ENCODE data around the gene RFX4.

GRCh38 chr12:106680280-106680679, 97.5 kb downstream of the RFX4 start:
- TF ChIP-seq CTCF (conservative IDR thresholded peaks at IDR 0.05; ENCODE audit: low read length) (no peak), EZH2phosphoT487 (IDR thresholded peaks at IDR 0.05; ENCODE audit: borderline replicate concordance, low read depth, low read length) (no peak)
